DMS53 treated with DMSO at 0.1 percent for 48 hours (cell line): ENCODE results near the gene POU3F1.

Experiments
- DNase-seq: peaks from one replicate; lab custom pipeline; 2025; ENCODE audit not compliant: unreplicated experiment; lab: John Stamatoyannopoulos, UW

POU3F1 gene

GRCh38 chr1:38073534-38074301 lies 27.1 kb upstream of the POU3F1 start:
- DNase-seq, result no peak

GRCh38 chr1:38072858-38073257 lies 26.3 kb upstream of the POU3F1 start:
- DNase-seq, result no peak

- DNase-seq, result no peak
Observed at GRCh38 chr1:38071312-38072256, 25.0 kb upstream of the POU3F1 start.

GRCh38 chr1:38068980-38069340 lies 22.4 kb upstream of the POU3F1 start:
- no peak for DNase-seq

GRCh38 chr1:38068220-38068979 lies 21.8 kb upstream of the POU3F1 start:
- DNase-seq, result no peak

GRCh38 chr1:38064197-38064903 lies 17.8 kb upstream of the POU3F1 start:
- no peak for DNase-seq

- no peak for DNase-seq
Observed at GRCh38 chr1:38063616-38064015, 17.0 kb upstream of the POU3F1 start.

- no peak for DNase-seq
Observed at GRCh38 chr1:38062361-38063288, 16.0 kb upstream of the POU3F1 start.

GRCh38 chr1:38061883-38062328 lies 15.3 kb upstream of the POU3F1 start:
- DNase-seq, result no peak

GRCh38 chr1:38061290-38061689 lies 14.7 kb upstream of the POU3F1 start:
- no peak for DNase-seq

GRCh38 chr1:38060498-38060897 lies 13.9 kb upstream of the POU3F1 start:
- no peak for DNase-seq

- DNase-seq, result no peak
Observed at GRCh38 chr1:38059635-38060250, 13.2 kb upstream of the POU3F1 start.

- DNase-seq, result no peak
Observed at GRCh38 chr1:38055965-38056364, 9.4 kb upstream of the POU3F1 start.

- no peak for DNase-seq
Observed at GRCh38 chr1:38055398-38055797, 8.8 kb upstream of the POU3F1 start.

GRCh38 chr1:38053416-38054091 lies 7.0 kb upstream of the POU3F1 start:
- no peak for DNase-seq

- DNase-seq, result no peak
Observed at GRCh38 chr1:38052750-38053415, 6.3 kb upstream of the POU3F1 start.

GRCh38 chr1:38051079-38051543 lies 4.5 kb upstream of the POU3F1 start:
- no peak for DNase-seq
